GM10248 (cell line): ENCODE measurements around the gene PPM1A.

ENCODE experiments used
- CTCF ChIA-PET: fragments of 300-600 bp; sonication (Branson Sonifier 250); formaldehyde crosslinking; extraction: SDS; loops from one replicate; lab custom pipeline; 2021; ENCODE audit warnings: antibody characterized with exemption; lab: Yijun Ruan, JAX
- POLR2A ChIA-PET: fragments of 350-650 bp; sonication (Branson Sonifier 250); formaldehyde crosslinking; extraction: SDS; loops from one replicate; lab custom pipeline; 2020; ENCODE audit warnings: antibody characterized with exemption; lab: Yijun Ruan, JAX
- DNase-seq: peaks from one replicate; pipeline ENCODE4 v3.0.0; 2012; ENCODE audit errors: extremely low spot score
- CTCF ChIP-seq: IDR thresholded peaks from 2 replicates; pipeline ENCODE4 v1.5.1; 2012; ENCODE audit warnings: mild to moderate bottlenecking, low read depth; ENCODE audit errors: extremely low read depth, missing control alignments, control extremely low read depth

Gene PPM1A

GRCh38 chr14:60346706-60347105 is 97.7 kb downstream of the PPM1A start:
- CTCF ChIA-PET: interaction anchor here (1.2 to 4.4 kb wide), 6 partner anchors 9 to 216 kb away, joined by 3 to 33 read pairs (median 8); no protein-coding TSS in a partner anchor
- TF ChIP-seq CTCF: no peak
- DNase-seq: no peak
- POLR2A ChIA-PET: no interaction called here

GRCh38 chr14:60348211-60348610 is 99.2 kb downstream of the PPM1A start:
- CTCF ChIA-PET: interaction anchor here (1.0 to 4.4 kb wide), 9 partner anchors 10 to 905 kb away, joined by 3 to 33 read pairs (median 13); no protein-coding TSS in a partner anchor
- no peak for TF ChIP-seq CTCF
- POLR2A ChIA-PET: no interaction called here
- DNase-seq: no peak
